Left ventricle myocardium inferior (tissue), 1 donor: ENCODE measurements around the gene PLXNB2. TPM values are rescaled to one million over a fixed set of nuclear protein-coding genes. Genes with fewer than 3 reads are reported as not detected.

Experiments
- DNase-seq: peaks from one replicate; pipeline ENCODE4 v3.0.0-alpha.2; 2020
- H3K27ac ChIP-seq: fragments of 200-600 bp; replicated peaks from 2 replicates; pipeline ENCODE4 v1.8.0; 2021
- H3K27me3 ChIP-seq: fragments of 200-600 bp; 2 replicates; pipeline ENCODE4 v1.8.0; 2021; ENCODE audit warnings: low read depth
- H3K36me3 ChIP-seq: fragments of 200-600 bp; 2 replicates; pipeline ENCODE4 v1.8.0; 2021
- H3K4me1 ChIP-seq: fragments of 200-600 bp; 2 replicates; pipeline ENCODE4 v1.8.0; 2021
- H3K4me3 ChIP-seq: fragments of 200-600 bp; 2 replicates; pipeline ENCODE4 v1.8.0; 2021; ENCODE audit warnings: mild to moderate bottlenecking, moderate library complexity
- H3K9me3 ChIP-seq: fragments of 200-600 bp; replicated peaks from 2 replicates; pipeline ENCODE4 v1.8.0; 2021
- CTCF ChIP-seq: fragments of 200-600 bp; IDR thresholded peaks from 2 replicates; pipeline ENCODE4 v1.8.0; 2021; ENCODE audit warnings: antibody characterized with exemption, mild to moderate bottlenecking, borderline replicate concordance
- intact Hi-C: fragments of 100-400 bp; cut with micrococcal nuclease; formaldehyde crosslinking; loops from one replicate; pipeline ENCODE4 v1.11.0; 2022
- total RNA-seq: library from RNA; stranded (reverse); fragmentation: NEBNext Ultra II Directional; extraction: Animal tissue kit (Norgen Biotek cat#: 25700); gene quantifications from one replicate; pipeline ENCODE4 v1.2.1, GENCODE V29; 2021
- donor health status: DM: no; HTN: yes; CAD: no; lungs with severe emphysema.

Gene PLXNB2
- total RNA-seq, 1 donor from 2014 or later = 50.2 TPM

GRCh38 chr22:50329236-50329635 is 21.8 kb upstream of the PLXNB2 start:
- H3K9me3 ChIP-seq = no peaks in the 10 kb centered on the region
- H3K36me3 ChIP-seq = no peaks in the 10 kb centered on the region
- peaks cover 19% of the 10 kb centered on the region for H3K4me1 ChIP-seq
- intact Hi-C loops = loop anchor here (5.0 kb wide), 1 partner anchor 57 kb away; the partner anchor contains the start of gene MAPK11
- no peak overlapping the region for H3K27ac ChIP-seq
- H3K4me3 ChIP-seq = no peak overlapping the region
- no peaks in the 10 kb centered on the region for H3K27me3 ChIP-seq
- no peak for TF ChIP-seq CTCF
- DNase-seq = no peak

GRCh38 chr22:50327711-50328019 is 20.2 kb upstream of the PLXNB2 start:
- DNase-seq = no peak
- Histone ChIP-seq H3K36me3 (no peaks in the 10 kb centered on the region), H3K4me1 (peaks cover 19% of the 10 kb centered on the region), H3K27ac (peak overlapping the region; percentile 96), H3K9me3 (no peaks in the 10 kb centered on the region), H3K27me3 (no peaks in the 10 kb centered on the region), H3K4me3 (peak overlapping the region; percentile 93)
- intact Hi-C loops = loop anchor here (5.0 kb wide), 1 partner anchor 55 kb away; the partner anchor contains the start of gene MAPK11
- TF ChIP-seq CTCF = no peak

GRCh38 chr22:50326956-50327710 is 19.7 kb upstream of the PLXNB2 start, which contains the start of gene DENND6B:
Gene DENND6B (minus strand): TSS chr22:50327012. CDS start chr22:50326988, 24 bp downstream.
- Histone ChIP-seq H3K4me1 (peaks cover 19% of the 10 kb centered on the region), H3K9me3 (no peaks in the 10 kb centered on the region), H3K4me3 (peak within 1 kb of the TSS; percentile 93), H3K27ac (peak within 1 kb of the TSS; percentile 96), H3K27me3 (no peaks in the 10 kb centered on the region), H3K36me3 (no peaks in the 10 kb centered on the region)
- TF ChIP-seq CTCF = peak; percentile 68
- peak; percentile 85 for DNase-seq
- intact Hi-C loops = loop anchor here (5.0 kb wide), 1 partner anchor 55 kb away; the partner anchor contains the start of gene MAPK11

- H3K27ac ChIP-seq = peak overlapping the region; percentile 96
- peaks cover 19% of the 10 kb centered on the region for H3K4me1 ChIP-seq
- H3K27me3 ChIP-seq = no peaks in the 10 kb centered on the region
- DNase-seq = no peak
- no peaks in the 10 kb centered on the region for H3K9me3 ChIP-seq
- peak overlapping the region; percentile 93 for H3K4me3 ChIP-seq
- no peaks in the 10 kb centered on the region for H3K36me3 ChIP-seq
- intact Hi-C loops = loop anchor here (5.0 kb wide), 1 partner anchor 54 kb away; the partner anchor contains the start of gene MAPK11
- TF ChIP-seq CTCF = no peak
Measured at GRCh38 chr22:50326225-50326955, 18.9 kb upstream of the PLXNB2 start.

- Histone ChIP-seq H3K36me3 (no peaks in the 10 kb centered on the region), H3K4me3 (peak overlapping the region; percentile 93), H3K27me3 (no peaks in the 10 kb centered on the region), H3K4me1 (peaks cover 19% of the 10 kb centered on the region), H3K27ac (no peak overlapping the region), H3K9me3 (no peaks in the 10 kb centered on the region)
- no peak for TF ChIP-seq CTCF
- no peak for DNase-seq
- intact Hi-C loops = loop anchor here (5.0 kb wide), 1 partner anchor 53 kb away; the partner anchor contains the start of gene MAPK11
Measured at GRCh38 chr22:50325444-50326224, 18.2 kb upstream of the PLXNB2 start.
